ENCODE measurements around the gene SMC1B. TPM values are rescaled to one million over a fixed set of nuclear protein-coding genes. Genes with fewer than 3 reads are reported as not detected.
"Not testable (repeated sequence)": the region's sequence is repeated elsewhere in the genome, so short reads cannot be mapped to it uniquely, and the experiment has no call there.

The SMC1B gene
- total RNA-seq, 2 donors from 2014 or later: 2.7 to 3.2 TPM

- H3K27me3 Mint-ChIP-seq (ENCODE audit: low read depth); H3K4me3 Mint-ChIP-seq: not testable (repeated sequence)
Measured at GRCh38 chr22:45436871-45437517, 23.6 kb upstream of the SMC1B start.

GRCh38 chr22:45435544-45436139 lies 22.2 kb upstream of the SMC1B start:
- Mint-ChIP-seq H3K4me3 (no peak overlapping the region), H3K27me3 (ENCODE audit: low read depth) (no peaks in the 10 kb centered on the region), H3K36me3 (ENCODE audit: insufficient read depth in 2 of 2) (no peaks in the 10 kb centered on the region), H3K27ac (no peak overlapping the region), H3K4me1 (ENCODE audit: low read depth) (peaks cover 10% of the 10 kb centered on the region), H3K9me3 (no peaks in the 10 kb centered on the region)
- ATAC-seq (replicated peaks in 1 of 2) (peak; percentile 79 to 85), DNase-seq (peak; percentile 80 to 81)

More at GRCh38 chr22:45436871-45437517, 23.6 kb upstream of the SMC1B start:
- not testable (repeated sequence) for H3K27ac Mint-ChIP-seq; ATAC-seq (replicated peaks in 1 of 2); H3K36me3 Mint-ChIP-seq (ENCODE audit: insufficient read depth in 2 of 2); DNase-seq; H3K9me3 Mint-ChIP-seq
- peaks cover 19% of the 10 kb centered on the region for H3K4me1 Mint-ChIP-seq (ENCODE audit: low read depth)

DNA sequence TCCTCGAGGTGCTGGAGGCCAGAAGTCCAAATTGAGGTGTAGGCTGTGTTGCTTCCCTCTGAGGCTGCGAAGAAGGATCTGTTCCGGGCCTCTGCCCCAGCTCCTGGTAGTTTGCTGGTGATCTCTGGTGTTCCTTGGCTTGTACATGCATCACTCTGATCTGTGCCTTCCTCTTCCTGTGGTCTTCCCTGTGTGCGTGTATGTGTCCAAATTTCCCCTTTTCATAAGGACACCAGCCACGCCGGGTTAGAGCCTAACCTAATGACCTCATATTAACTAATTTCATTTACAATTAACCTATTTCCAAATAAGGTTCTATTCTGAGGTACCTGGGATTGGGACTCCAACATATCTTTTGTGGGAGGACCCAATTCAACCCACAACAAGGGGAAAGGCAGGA lies 21.6 kb upstream of the SMC1B start:
- Mint-ChIP-seq H3K4me3 (no peak overlapping the region), H3K9me3 (no peaks in the 10 kb centered on the region), H3K36me3 (ENCODE audit: insufficient read depth in 2 of 2) (no peaks in the 10 kb centered on the region)

GRCh38 chr22:45430871-45431270 lies 17.5 kb upstream of the SMC1B start:
- Mint-ChIP-seq H3K4me1 (ENCODE audit: low read depth) (peaks cover 8% of the 10 kb centered on the region), H3K27ac (no peak overlapping the region), H3K9me3 (peaks cover 0 to 2% of the 10 kb centered on the region in 2 donors), H3K36me3 (ENCODE audit: insufficient read depth in 2 of 2) (peaks cover 0 to 5% of the 10 kb centered on the region in 2 donors), H3K27me3 (ENCODE audit: low read depth) (no peaks in the 10 kb centered on the region), H3K4me3 (no peak overlapping the region)
- no peak for ATAC-seq (replicated peaks in 1 of 2)
- DNase-seq: no peak

More for the DNA sequence above, 21.6 kb upstream of the SMC1B start:
- DNase-seq (no peak), ATAC-seq (replicated peaks in 1 of 2) (no peak)
- Mint-ChIP-seq H3K27ac (no peak overlapping the region), H3K27me3 (ENCODE audit: low read depth) (no peaks in the 10 kb centered on the region), H3K4me1 (ENCODE audit: low read depth) (peaks cover 8% of the 10 kb centered on the region)

GRCh38 chr22:45429981-45430775 lies 16.8 kb upstream of the SMC1B start:
- peaks cover 0 to 2% of the 10 kb centered on the region in 2 donors for H3K9me3 Mint-ChIP-seq
- ATAC-seq (replicated peaks in 1 of 2): no peak

DNA sequence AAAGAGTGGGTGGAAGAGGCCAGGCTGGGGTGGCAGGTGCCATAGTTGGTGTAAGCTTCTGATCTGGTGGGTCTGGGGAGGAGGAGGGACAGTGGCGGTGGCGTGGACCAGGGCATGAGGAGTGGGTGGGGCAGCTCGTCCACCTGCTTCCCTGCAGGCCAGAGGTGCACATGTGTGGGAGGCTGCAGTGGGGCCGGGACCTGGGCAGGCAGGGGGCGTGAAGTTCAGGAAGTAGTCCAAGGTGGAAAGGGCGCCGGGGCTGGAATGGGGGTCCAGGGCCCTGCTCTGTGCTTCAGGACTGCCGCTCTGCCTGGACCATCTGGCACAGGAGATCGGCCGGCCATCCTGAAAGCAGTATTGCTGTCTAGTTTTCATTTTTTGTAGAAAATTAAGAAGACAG lies 16.0 kb upstream of the SMC1B start:
- no peak overlapping the region for H3K27ac Mint-ChIP-seq
- no peak overlapping the region for H3K4me3 Mint-ChIP-seq
- peaks cover 0 to 5% of the 10 kb centered on the region in 2 donors for H3K36me3 Mint-ChIP-seq (ENCODE audit: insufficient read depth in 2 of 2)
- H3K9me3 Mint-ChIP-seq: peaks cover 0 to 2% of the 10 kb centered on the region in 2 donors
- DNase-seq (no peak), ATAC-seq (replicated peaks in 1 of 2) (no peak)
- no peaks in the 10 kb centered on the region for H3K27me3 Mint-ChIP-seq (ENCODE audit: low read depth)
- no peaks in the 10 kb centered on the region for H3K4me1 Mint-ChIP-seq (ENCODE audit: low read depth)

More at GRCh38 chr22:45429981-45430775, 16.8 kb upstream of the SMC1B start:
- Mint-ChIP-seq H3K4me3 (no peak overlapping the region), H3K27ac (no peak overlapping the region), H3K36me3 (ENCODE audit: insufficient read depth in 2 of 2) (peaks cover 0 to 5% of the 10 kb centered on the region in 2 donors), H3K4me1 (ENCODE audit: low read depth) (peaks cover 2% of the 10 kb centered on the region), H3K27me3 (ENCODE audit: low read depth) (no peaks in the 10 kb centered on the region)
- DNase-seq: no peak

GRCh38 chr22:45428391-45429385 lies 15.3 kb upstream of the SMC1B start:
- Mint-ChIP-seq H3K9me3 (peaks cover 0 to 2% of the 10 kb centered on the region in 2 donors), H3K4me1 (ENCODE audit: low read depth) (no peaks in the 10 kb centered on the region), H3K27ac (no peak overlapping the region), H3K27me3 (ENCODE audit: low read depth) (no peaks in the 10 kb centered on the region), H3K4me3 (no peak overlapping the region), H3K36me3 (ENCODE audit: insufficient read depth in 2 of 2) (peaks cover 0 to 5% of the 10 kb centered on the region in 2 donors)
- no peak for ATAC-seq (replicated peaks in 1 of 2)
- DNase-seq: no peak

DNA sequence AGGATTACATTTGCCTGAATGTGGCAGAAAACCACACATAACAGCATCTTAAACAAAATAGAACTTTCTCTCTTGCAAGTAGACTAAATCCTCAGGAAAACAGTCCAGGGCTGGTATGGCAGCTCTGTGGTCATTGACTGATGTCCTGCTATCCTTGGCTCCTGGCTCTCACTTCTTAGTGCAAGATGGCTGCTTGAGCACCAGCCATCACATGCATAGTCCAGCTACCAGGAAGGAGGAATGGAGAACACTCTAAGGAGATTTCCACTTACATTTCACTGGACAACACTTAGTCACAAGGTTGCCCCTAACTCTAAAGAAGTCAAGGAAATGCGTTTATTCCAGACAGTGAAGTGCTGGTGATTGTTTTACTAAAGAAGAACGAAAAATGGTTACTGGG lies 13.7 kb upstream of the SMC1B start:
- no peak overlapping the region for H3K4me3 Mint-ChIP-seq
- no peak overlapping the region for H3K27ac Mint-ChIP-seq
- DNase-seq (no peak), ATAC-seq (replicated peaks in 1 of 2) (no peak)
- H3K9me3 Mint-ChIP-seq: peaks cover 0 to 2% of the 10 kb centered on the region in 2 donors
- peaks cover 0 to 5% of the 10 kb centered on the region in 2 donors for H3K36me3 Mint-ChIP-seq (ENCODE audit: insufficient read depth in 2 of 2)
- H3K27me3 Mint-ChIP-seq (ENCODE audit: low read depth): no peaks in the 10 kb centered on the region
- H3K4me1 Mint-ChIP-seq (ENCODE audit: low read depth): no peaks in the 10 kb centered on the region

DNA sequence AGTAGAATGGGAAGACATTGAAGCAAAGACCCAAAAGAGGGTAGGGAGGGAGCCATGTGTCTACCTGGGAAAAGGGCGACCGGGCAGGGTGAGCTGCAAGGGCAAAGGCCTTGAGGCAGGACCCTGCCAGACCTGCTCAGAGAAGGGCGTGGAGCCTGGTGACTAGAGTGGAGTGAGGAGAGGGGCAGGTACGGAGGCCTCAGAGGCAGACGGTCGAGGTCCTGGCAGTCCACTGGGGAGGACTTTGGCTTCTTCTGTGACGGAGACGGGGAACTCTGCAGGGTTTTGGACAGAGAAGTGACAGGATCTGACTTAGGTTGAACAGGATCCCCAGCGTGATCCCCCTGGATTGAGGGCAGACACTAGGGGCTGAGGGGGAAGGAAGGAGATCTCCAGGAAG lies 13.0 kb upstream of the SMC1B start:
- Mint-ChIP-seq H3K9me3 (peaks cover 0 to 2% of the 10 kb centered on the region in 2 donors), H3K27me3 (ENCODE audit: low read depth) (no peaks in the 10 kb centered on the region), H3K27ac (no peak overlapping the region), H3K4me3 (no peak overlapping the region), H3K36me3 (ENCODE audit: insufficient read depth in 2 of 2) (peaks cover 0 to 5% of the 10 kb centered on the region in 2 donors), H3K4me1 (ENCODE audit: low read depth) (peaks cover 5% of the 10 kb centered on the region)
- DNase-seq (no peak), ATAC-seq (replicated peaks in 1 of 2) (no peak)

GRCh38 chr22:45425531-45426265 lies 12.3 kb upstream of the SMC1B start:
- no peak for DNase-seq
- peaks cover 5% of the 10 kb centered on the region for H3K4me1 Mint-ChIP-seq (ENCODE audit: low read depth)

GRCh38 chr22:45425101-45425500 lies 11.7 kb upstream of the SMC1B start:
- H3K9me3 Mint-ChIP-seq: peaks cover 0 to 2% of the 10 kb centered on the region in 2 donors
- ATAC-seq (replicated peaks in 1 of 2) (no peak), DNase-seq (no peak)
- peaks cover 0 to 5% of the 10 kb centered on the region in 2 donors for H3K36me3 Mint-ChIP-seq (ENCODE audit: insufficient read depth in 2 of 2)
- no peak overlapping the region for H3K4me3 Mint-ChIP-seq
- H3K27ac Mint-ChIP-seq: no peak overlapping the region
- no peaks in the 10 kb centered on the region for H3K27me3 Mint-ChIP-seq (ENCODE audit: low read depth)
- peaks cover 5% of the 10 kb centered on the region for H3K4me1 Mint-ChIP-seq (ENCODE audit: low read depth)

More at GRCh38 chr22:45425531-45426265, 12.3 kb upstream of the SMC1B start:
- no peak for ATAC-seq (replicated peaks in 1 of 2)
- H3K4me3 Mint-ChIP-seq: no peak overlapping the region
- H3K27me3 Mint-ChIP-seq (ENCODE audit: low read depth): no peaks in the 10 kb centered on the region
- no peak overlapping the region for H3K27ac Mint-ChIP-seq
- peaks cover 0 to 2% of the 10 kb centered on the region in 2 donors for H3K9me3 Mint-ChIP-seq
- H3K36me3 Mint-ChIP-seq (ENCODE audit: insufficient read depth in 2 of 2): peaks cover 0 to 5% of the 10 kb centered on the region in 2 donors

GRCh38 chr22:45424241-45424731 lies 10.9 kb upstream of the SMC1B start:
- no peak for ATAC-seq (replicated peaks in 1 of 2)
- H3K27ac Mint-ChIP-seq: no peak overlapping the region
- no peaks in the 10 kb centered on the region for H3K27me3 Mint-ChIP-seq (ENCODE audit: low read depth)
- H3K9me3 Mint-ChIP-seq: peaks cover 0 to 2% of the 10 kb centered on the region in 2 donors
- H3K36me3 Mint-ChIP-seq (ENCODE audit: insufficient read depth in 2 of 2): peaks cover 0 to 5% of the 10 kb centered on the region in 2 donors
- H3K4me3 Mint-ChIP-seq: no peak overlapping the region
- no peak for DNase-seq
- H3K4me1 Mint-ChIP-seq (ENCODE audit: low read depth): peaks cover 5% of the 10 kb centered on the region

Data from activated T-cell treated with anti-CD3 and anti-CD28 coated beads, Interleukin-2, amount 50 U/mL, for 72 hours (primary cell).